ENCODE results near the gene SDCCAG8.

GRCh38 chr1:243253211-243253925 is 2.5 kb upstream of the SDCCAG8 start:
- TF ChIP-seq CTCF (IDR thresholded peaks at IDR 0.05) (no peak), POLR2A (IDR thresholded peaks at IDR 0.05) (no peak)
